BE2C (cell line): Measurements from ENCODE around the gene GCHFR.

Experiments used
- DNase-seq: peaks from one replicate; pipeline ENCODE4 v3.0.0-alpha.2; 2020
- H3K27me3 ChIP-seq: fragments of 250-450 bp; sonication (Bioruptor Pico); 2 replicates; pipeline ENCODE4 v1.5.1; 2020; ENCODE audit warnings: mild to moderate bottlenecking
- H3K36me3 ChIP-seq: fragments of 250-450 bp; sonication (Bioruptor Pico); 2 replicates; pipeline ENCODE4 v1.5.1; 2020; ENCODE audit warnings: mild to moderate bottlenecking
- H3K4me1 ChIP-seq: fragments of 250-450 bp; sonication (Bioruptor Pico); 2 replicates; pipeline ENCODE4 v1.5.1; 2020
- H3K4me3 ChIP-seq: 2 replicates; pipeline ENCODE4 v1.5.1; 2011; ENCODE audit warnings: low read depth, low read length
- H3K9me3 ChIP-seq: fragments of 250-450 bp; sonication (Bioruptor Pico); 2 replicates; pipeline ENCODE4 v1.5.1; 2020
- TF ChIP-seq, protein P1 (sequence below): IDR thresholded peaks from 2 replicates; pipeline ENCODE4 v1.5.1; 2012; ENCODE audit warnings: mild to moderate bottlenecking, low read depth, low read length

Gene GCHFR

GRCh38 chr15:40807888-40808461 is 44.1 kb downstream of the GCHFR start:
- no peaks in the 10 kb centered on the region for H3K4me1 ChIP-seq
- DNase-seq, result no peak
- TF ChIP-seq, protein P1, sequence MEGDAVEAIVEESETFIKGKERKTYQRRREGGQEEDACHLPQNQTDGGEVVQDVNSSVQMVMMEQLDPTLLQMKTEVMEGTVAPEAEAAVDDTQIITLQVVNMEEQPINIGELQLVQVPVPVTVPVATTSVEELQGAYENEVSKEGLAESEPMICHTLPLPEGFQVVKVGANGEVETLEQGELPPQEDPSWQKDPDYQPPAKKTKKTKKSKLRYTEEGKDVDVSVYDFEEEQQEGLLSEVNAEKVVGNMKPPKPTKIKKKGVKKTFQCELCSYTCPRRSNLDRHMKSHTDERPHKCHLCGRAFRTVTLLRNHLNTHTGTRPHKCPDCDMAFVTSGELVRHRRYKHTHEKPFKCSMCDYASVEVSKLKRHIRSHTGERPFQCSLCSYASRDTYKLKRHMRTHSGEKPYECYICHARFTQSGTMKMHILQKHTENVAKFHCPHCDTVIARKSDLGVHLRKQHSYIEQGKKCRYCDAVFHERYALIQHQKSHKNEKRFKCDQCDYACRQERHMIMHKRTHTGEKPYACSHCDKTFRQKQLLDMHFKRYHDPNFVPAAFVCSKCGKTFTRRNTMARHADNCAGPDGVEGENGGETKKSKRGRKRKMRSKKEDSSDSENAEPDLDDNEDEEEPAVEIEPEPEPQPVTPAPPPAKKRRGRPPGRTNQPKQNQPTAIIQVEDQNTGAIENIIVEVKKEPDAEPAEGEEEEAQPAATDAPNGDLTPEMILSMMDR, result no peak
- no peaks in the 10 kb centered on the region for H3K27me3 ChIP-seq
- no peaks in the 10 kb centered on the region for H3K36me3 ChIP-seq
- H3K9me3 ChIP-seq, result no peaks in the 10 kb centered on the region
- peak overlapping the region; percentile 91 for H3K4me3 ChIP-seq

- H3K4me3 ChIP-seq, result no peak overlapping the region
- no peaks in the 10 kb centered on the region for H3K27me3 ChIP-seq
- no peak for DNase-seq
- no peaks in the 10 kb centered on the region for H3K36me3 ChIP-seq
- no peaks in the 10 kb centered on the region for H3K4me1 ChIP-seq
- TF ChIP-seq, protein P1, result no peak
- no peaks in the 10 kb centered on the region for H3K9me3 ChIP-seq
These were observed 45.1 kb downstream of the GCHFR start for GRCh38 chr15:40808861-40809450.

GRCh38 chr15:40812721-40813425 is 49.0 kb downstream of the GCHFR start:
- H3K4me3 ChIP-seq, result no peak overlapping the region
- no peaks in the 10 kb centered on the region for H3K9me3 ChIP-seq
- no peaks in the 10 kb centered on the region for H3K36me3 ChIP-seq
- DNase-seq, result no peak
- no peaks in the 10 kb centered on the region for H3K27me3 ChIP-seq
- 0 out of 2 replicates have a peak, but pooled peaks cover 5% of the 10 kb centered on the region for H3K4me1 ChIP-seq
- TF ChIP-seq, protein P1, result no peak

GRCh38 chr15:40815042-40815698 is 51.3 kb downstream of the GCHFR start:
- Histone ChIP-seq H3K4me3 (no peak overlapping the region), H3K36me3 (no peaks in the 10 kb centered on the region), H3K27me3 (no peaks in the 10 kb centered on the region), H3K9me3 (no peaks in the 10 kb centered on the region), H3K4me1 (0 out of 2 replicates have a peak, but pooled peaks cover 5% of the 10 kb centered on the region)
- TF ChIP-seq, protein P1, result no peak
- peak; percentile 41 for DNase-seq
